ENCODE data around the gene CAPN10.

- TF ChIP-seq, protein P1, sequence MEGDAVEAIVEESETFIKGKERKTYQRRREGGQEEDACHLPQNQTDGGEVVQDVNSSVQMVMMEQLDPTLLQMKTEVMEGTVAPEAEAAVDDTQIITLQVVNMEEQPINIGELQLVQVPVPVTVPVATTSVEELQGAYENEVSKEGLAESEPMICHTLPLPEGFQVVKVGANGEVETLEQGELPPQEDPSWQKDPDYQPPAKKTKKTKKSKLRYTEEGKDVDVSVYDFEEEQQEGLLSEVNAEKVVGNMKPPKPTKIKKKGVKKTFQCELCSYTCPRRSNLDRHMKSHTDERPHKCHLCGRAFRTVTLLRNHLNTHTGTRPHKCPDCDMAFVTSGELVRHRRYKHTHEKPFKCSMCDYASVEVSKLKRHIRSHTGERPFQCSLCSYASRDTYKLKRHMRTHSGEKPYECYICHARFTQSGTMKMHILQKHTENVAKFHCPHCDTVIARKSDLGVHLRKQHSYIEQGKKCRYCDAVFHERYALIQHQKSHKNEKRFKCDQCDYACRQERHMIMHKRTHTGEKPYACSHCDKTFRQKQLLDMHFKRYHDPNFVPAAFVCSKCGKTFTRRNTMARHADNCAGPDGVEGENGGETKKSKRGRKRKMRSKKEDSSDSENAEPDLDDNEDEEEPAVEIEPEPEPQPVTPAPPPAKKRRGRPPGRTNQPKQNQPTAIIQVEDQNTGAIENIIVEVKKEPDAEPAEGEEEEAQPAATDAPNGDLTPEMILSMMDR (IDR thresholded peaks at IDR 0.05) = peak; percentile 43 to 61 (median 52)
- TF ChIP-seq POLR2AphosphoS5 (IDR thresholded peaks at IDR 0.05) (peak in 1 of 3 donors; percentile 39), POLR2A (IDR thresholded peaks at IDR 0.05) (no peak), EP300 (IDR thresholded peaks at IDR 0.05; ENCODE audit: low read depth) (no peak)
These were observed 6.5 kb upstream of the CAPN10 start for GRCh38 chr2:240579771-240580614.
